Measurements from ENCODE around the gene KCNIP2.

KCNIP2 gene

GRCh38 chr10:101781984-101782810, 61.4 kb downstream of the KCNIP2 start:
- DNase-seq, result no peak

GRCh38 chr10:101781655-101781983, 62.0 kb downstream of the KCNIP2 start:
- no peak for DNase-seq

- DNase-seq, result peak; percentile 6 to 47
Observed at GRCh38 chr10:101780818-101781654, 62.6 kb downstream of the KCNIP2 start.

GRCh38 chr10:101780187-101780817, 63.3 kb downstream of the KCNIP2 start:
- no peak for DNase-seq

GRCh38 chr10:101779544-101780186, 63.9 kb downstream of the KCNIP2 start:
- no peak for DNase-seq

- DNase-seq, result no peak
Observed at GRCh38 chr10:101778781-101779543, 64.6 kb downstream of the KCNIP2 start.

- no peak for DNase-seq
Observed at GRCh38 chr10:101778151-101778780, 65.3 kb downstream of the KCNIP2 start.

GRCh38 chr10:101777619-101778145, 65.9 kb downstream of the KCNIP2 start:
- no peak for DNase-seq

GRCh38 chr10:101776161-101776817, 67.3 kb downstream of the KCNIP2 start:
- DNase-seq, result no peak
